GM21515 (cell line): ENCODE data around the gene INTS4.
"Not testable (repeated sequence)": the region's sequence is repeated elsewhere in the genome, so short reads cannot be mapped to it uniquely, and the experiment has no call there.

ENCODE experiments used
- ATAC-seq: cut with Tn5 transposase; IDR thresholded peaks from one replicate; pipeline ENCODE4 v1.9.1; 2021; ENCODE audit not compliant: unreplicated experiment

Gene INTS4

GRCh38 chr11:77883775-77884174 is 110.7 kb downstream of the INTS4 start:
- no peak for ATAC-seq

DNA sequence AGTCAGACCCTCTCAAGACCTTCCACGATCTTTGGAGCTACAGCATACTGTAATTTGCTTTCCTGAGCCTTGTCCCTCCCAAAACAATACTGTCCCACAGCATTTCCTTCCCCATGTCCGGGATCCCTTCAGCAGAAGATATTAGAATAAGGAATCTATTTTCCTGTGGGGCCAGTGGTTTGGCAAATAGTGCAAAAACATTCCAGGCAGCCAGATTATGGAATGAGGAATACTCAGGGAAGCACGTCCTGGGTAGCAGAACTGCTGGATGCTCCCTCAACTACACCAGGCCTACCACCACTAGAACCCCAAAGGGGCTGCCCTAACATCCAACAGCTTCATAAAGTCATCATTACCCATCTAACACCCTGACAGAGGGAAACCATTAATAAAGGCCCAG is 112.1 kb downstream of the INTS4 start:
- ATAC-seq, result no peak

GRCh38 chr11:77879218-77879617 is 115.2 kb downstream of the INTS4 start:
- ATAC-seq, result no peak

- not testable (repeated sequence) for ATAC-seq
These were observed 116.2 kb downstream of the INTS4 start for GRCh38 chr11:77878247-77878646.

GRCh38 chr11:77876045-77876444 is 118.4 kb downstream of the INTS4 start:
- no peak for ATAC-seq

DNA sequence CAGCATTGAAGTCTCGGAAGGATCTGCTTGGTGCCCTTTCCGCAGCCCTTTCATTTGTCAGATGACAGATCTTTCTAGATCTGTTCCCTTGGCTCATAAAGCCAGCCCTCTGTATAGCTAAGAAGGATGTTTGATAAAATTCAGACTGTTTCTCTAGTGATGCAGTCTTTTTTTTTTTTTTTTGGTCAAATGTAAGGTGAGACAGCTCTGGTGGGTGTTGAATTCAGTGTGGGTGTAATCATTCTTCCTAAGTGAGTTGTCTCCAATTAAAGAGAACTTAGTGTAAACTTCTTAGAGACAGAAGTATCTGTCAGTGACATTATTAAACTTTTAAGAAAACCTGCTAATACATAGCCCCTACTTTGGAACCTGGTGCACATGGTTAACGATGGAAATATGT is 120.3 kb downstream of the INTS4 start:
- ATAC-seq, result no peak

DNA sequence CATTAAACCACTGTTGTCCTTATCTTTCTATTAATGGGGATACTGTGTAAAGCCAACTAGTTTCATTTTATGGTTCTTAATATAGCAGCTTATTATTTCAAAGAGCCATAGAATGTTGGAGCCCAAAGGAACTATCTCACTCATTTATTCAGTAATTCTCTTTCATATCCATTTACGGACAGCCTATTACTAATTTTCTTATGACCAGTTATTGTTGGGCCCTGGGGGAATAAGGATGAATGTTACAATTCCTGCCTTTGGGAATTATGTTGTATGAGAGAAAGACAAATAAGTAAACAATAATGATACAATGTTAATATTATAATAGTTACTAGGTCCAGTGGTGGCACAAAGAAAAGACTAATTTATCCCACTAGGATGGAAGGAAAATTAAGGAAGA is 121.1 kb downstream of the INTS4 start:
- no peak for ATAC-seq

- no peak for ATAC-seq
These were observed 122.6 kb downstream of the INTS4 start for GRCh38 chr11:77871855-77872254.

DNA sequence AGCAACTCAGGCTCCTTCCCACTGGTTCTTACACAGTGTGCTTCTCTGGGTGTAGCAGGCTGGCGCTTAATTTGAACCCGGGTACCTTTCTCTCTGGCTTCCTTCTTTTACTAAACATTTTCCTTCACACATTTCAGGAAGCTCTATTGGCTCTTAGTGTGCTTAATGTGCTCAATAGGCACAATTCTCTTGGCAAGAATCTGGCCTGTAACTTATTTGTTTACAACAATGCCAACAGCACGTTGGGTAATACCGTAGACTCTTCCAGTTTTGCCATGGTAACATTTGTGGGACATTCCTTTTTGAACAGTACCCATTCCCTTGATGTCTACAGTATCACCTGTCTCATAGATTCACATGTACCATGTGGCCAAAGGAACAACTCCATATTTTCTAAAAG is 125.7 kb downstream of the INTS4 start:
- no peak for ATAC-seq

DNA sequence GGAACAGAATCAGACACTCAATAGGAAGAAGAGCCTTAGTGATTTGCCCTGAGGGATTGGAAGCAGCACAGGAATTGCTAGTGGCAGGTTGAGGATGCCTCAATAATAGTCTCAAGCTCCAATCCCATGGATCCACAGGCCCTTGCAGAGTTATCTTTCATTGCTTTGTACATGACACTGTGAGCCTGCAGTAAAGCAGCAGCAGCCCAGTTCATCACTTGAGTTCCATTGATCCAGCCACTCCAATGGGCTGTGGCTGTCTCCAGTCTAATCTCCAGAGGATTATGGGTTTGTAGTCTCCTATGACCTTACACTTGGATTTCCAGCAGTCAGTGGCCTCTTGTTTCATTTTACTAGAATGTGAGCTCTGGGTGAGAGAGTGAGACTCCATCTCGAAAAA is 128.1 kb downstream of the INTS4 start:
- ATAC-seq, result no peak

DNA sequence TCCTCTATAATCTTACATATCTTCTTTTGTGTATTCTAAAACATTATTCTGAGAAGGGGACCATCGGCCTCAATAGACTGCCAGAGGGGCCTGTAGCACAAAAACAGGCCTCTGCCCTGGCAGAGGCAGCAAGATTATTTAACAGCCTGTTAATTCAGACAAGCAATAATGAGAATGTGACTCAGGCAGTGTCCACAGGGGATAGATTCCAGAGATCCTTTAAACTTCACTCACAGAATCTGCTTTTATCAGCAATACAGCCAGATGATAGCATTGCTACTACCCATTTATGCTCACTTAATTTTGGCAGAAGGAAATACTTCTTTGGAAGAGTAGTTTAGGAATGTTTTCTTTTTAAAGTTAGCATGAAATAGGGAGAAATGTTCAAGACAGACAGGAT is 128.7 kb downstream of the INTS4 start:
- ATAC-seq, result no peak

DNA sequence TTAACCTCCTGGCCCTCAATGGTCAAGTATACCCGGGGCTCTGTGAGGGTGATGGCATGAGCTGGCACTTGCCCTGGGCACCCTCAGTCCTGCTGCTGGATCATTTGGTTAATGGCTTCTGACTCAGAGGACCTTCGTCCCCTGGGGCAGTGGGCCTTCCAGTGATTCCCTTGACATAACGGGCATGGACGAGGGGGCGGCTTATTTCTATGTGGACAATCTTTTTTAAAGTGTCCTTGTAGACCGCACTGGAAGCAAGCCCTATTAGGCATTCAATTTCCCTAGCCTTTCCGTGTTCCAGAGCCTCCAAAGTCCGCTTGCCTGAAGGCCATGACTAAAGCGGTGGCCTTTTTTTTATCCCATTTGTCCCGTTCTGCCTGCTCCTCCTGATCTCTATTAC is 133.0 kb downstream of the INTS4 start:
- not testable (repeated sequence) for ATAC-seq

DNA sequence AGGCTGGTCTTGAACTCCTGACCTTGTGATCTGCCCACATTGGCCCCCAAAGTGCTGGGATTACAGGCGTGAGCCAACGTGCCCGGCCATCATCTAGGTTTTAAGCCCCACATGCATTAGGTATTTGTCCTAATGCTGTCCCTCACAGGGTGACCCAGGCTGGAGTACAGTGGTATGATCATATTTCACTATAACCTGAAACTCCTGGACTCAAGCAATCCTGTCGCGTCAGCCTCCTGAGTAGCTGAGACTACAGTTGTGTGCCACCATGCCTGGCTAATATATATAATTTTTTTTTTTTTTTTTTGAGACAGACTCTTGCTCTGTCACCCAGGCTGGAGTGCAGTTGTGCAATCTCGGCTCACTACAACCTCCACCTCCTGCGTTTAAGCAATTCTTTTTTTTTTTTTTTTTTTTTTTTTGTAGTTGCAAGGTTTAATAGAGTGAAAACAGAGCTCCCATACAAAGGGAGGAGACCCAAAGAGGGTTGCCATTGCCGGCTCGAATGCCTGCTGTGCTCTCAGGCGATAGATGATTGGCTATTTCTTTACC is 136.5 kb downstream of the INTS4 start:
- ATAC-seq, result not testable (repeated sequence)

DNA sequence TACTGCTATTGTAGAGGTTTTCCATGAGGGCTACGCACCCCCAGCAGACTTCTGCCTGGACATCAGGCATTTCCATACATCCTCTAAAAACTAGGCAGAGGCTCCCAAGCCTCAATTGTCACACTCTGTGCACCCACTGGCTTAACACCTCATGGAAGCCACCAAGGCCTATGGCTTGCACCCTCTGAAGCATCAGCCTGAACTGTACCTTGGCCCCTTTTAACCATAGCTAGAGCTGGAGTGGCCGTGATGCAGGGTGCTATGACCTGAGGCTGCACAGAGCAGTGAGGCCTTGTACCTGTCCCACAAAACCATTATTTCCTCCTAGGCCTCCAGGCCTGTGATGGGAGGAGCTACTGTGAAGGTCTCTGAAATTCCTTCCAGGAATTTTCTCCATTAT is 139.6 kb downstream of the INTS4 start:
- no peak for ATAC-seq

GRCh38 chr11:77851503-77851902 is 143.0 kb downstream of the INTS4 start:
- ATAC-seq, result no peak

GRCh38 chr11:77843700-77844099 is 150.8 kb downstream of the INTS4 start:
- ATAC-seq, result not testable (repeated sequence)

DNA sequence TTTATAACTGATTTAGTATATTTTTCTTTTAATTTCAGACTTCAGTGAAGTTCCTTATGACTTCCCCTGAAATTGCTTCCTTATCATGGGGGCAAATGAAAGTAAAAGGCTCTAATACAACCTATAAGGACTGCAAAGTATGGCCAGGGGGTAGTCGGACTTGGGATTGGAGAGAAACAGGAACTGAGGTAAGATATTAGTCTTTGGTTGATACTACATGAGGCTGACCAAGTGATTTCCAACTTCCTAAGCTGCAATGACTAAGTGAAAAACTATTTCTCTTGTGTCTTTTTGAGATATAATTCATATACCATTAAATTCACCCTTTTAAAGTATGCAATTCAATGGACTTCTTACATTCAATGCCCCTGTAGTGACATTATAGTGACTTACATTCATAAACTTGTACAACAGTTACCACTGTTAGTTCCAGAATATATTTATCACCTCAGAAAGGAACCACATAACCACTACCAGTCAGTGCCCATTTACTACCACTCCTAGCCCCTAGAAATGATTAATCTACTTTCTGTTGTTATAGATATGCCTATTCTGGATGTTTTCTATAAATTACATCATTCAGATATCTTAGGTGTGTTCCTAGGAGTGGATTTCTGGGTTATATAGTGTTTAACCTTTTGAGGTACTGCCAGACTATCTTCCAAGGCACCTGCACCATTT is 151.9 kb downstream of the INTS4 start:
- no peak for ATAC-seq

- ATAC-seq, result no peak
These were observed 161.2 kb downstream of the INTS4 start for GRCh38 chr11:77833302-77833701.

DNA sequence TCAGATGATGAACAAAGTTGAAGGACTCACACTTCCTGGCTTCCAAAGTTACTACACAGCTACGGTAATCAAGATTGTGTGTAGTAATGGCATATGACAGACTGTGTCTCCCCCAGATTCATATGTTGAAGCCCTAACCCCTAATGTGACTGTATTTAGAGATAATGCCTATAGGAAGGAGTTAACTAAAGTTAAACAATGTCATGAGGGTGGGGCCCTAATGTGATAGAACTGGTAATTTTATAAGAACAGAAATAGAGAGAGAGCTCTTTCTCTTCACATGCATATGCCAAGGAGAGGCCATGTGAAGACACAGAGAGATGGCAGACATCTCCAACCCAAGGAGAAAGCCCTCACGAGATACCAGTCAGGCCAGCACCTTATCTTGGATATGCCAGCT is 165.5 kb downstream of the INTS4 start:
- no peak for ATAC-seq
